Ishikawa (cell line): ENCODE results near the gene NKD2.

Experiments used
- CEBPB ChIP-seq: IDR thresholded peaks from 2 replicates; pipeline ENCODE4 v1.6.1; 2012
- CREB1 ChIP-seq: IDR thresholded peaks from 2 replicates; pipeline ENCODE4 v1.6.1; 2012; ENCODE audit warnings: low read depth
- EGR1 ChIP-seq: IDR thresholded peaks from 2 replicates; pipeline ENCODE4 v1.6.1; 2012
- EP300 ChIP-seq: IDR thresholded peaks from 2 replicates; pipeline ENCODE4 v1.6.1; 2012; ENCODE audit warnings: borderline replicate concordance
- FOXM1 ChIP-seq: IDR thresholded peaks from 2 replicates; pipeline ENCODE4 v1.6.1; 2012; ENCODE audit warnings: low read depth, borderline replicate concordance
- MAX ChIP-seq: IDR thresholded peaks from 2 replicates; pipeline ENCODE4 v1.6.1; 2012
- NFIC ChIP-seq: IDR thresholded peaks from 2 replicates; pipeline ENCODE4 v1.6.1; 2012
- RAD21 ChIP-seq: IDR thresholded peaks from 2 replicates; pipeline ENCODE4 v1.6.1; 2012; ENCODE audit warnings: low read depth
- TAF1 ChIP-seq: IDR thresholded peaks from 2 replicates; pipeline ENCODE4 v1.6.1; 2012; ENCODE audit warnings: low read depth, mild to moderate bottlenecking
- TCF12 ChIP-seq: IDR thresholded peaks from 2 replicates; pipeline ENCODE4 v1.6.1; 2012; ENCODE audit warnings: low read depth
- TEAD4 ChIP-seq: IDR thresholded peaks from 2 replicates; pipeline ENCODE4 v1.6.1; 2012
- USF1 ChIP-seq: IDR thresholded peaks from 2 replicates; pipeline ENCODE4 v1.6.1; 2012
- YY1 ChIP-seq: IDR thresholded peaks from 2 replicates; pipeline ENCODE4 v1.6.1; 2012; ENCODE audit warnings: low read depth
- TF ChIP-seq, protein P1 (sequence below): IDR thresholded peaks from 2 replicates; pipeline ENCODE4 v1.6.1; 2012; ENCODE audit warnings: low read depth, mild to moderate bottlenecking

DNA sequence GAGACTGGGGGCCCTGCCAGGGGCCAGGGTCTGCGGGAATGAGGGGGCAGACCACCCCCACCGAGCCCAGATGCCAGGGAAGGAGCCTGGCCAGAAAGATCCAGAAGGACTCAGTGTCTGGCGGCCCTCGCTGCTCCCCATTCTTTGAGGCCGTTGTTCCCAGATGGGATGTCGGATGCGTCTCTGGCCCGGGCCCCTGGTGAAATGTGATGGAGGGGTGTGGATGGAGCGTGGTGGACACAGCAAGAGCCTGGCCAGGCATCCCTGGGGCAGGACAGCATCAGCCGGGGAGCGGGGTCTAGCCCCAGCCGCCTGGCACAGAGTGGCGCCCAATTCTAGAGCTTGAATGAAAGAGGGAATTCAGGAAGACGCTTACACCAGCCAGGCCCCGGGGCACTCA, 46.2 kb upstream of the NKD2 start:
- TF ChIP-seq YY1 (no peak), TAF1 (no peak), MAX (no peak), EP300 (no peak), TCF12 (no peak), CEBPB (no peak), FOXM1 (no peak), RAD21 (no peak), NFIC (no peak), EGR1 (no peak), CREB1 (no peak), USF1 (no peak), TEAD4 (no peak)
- TF ChIP-seq, protein P1, sequence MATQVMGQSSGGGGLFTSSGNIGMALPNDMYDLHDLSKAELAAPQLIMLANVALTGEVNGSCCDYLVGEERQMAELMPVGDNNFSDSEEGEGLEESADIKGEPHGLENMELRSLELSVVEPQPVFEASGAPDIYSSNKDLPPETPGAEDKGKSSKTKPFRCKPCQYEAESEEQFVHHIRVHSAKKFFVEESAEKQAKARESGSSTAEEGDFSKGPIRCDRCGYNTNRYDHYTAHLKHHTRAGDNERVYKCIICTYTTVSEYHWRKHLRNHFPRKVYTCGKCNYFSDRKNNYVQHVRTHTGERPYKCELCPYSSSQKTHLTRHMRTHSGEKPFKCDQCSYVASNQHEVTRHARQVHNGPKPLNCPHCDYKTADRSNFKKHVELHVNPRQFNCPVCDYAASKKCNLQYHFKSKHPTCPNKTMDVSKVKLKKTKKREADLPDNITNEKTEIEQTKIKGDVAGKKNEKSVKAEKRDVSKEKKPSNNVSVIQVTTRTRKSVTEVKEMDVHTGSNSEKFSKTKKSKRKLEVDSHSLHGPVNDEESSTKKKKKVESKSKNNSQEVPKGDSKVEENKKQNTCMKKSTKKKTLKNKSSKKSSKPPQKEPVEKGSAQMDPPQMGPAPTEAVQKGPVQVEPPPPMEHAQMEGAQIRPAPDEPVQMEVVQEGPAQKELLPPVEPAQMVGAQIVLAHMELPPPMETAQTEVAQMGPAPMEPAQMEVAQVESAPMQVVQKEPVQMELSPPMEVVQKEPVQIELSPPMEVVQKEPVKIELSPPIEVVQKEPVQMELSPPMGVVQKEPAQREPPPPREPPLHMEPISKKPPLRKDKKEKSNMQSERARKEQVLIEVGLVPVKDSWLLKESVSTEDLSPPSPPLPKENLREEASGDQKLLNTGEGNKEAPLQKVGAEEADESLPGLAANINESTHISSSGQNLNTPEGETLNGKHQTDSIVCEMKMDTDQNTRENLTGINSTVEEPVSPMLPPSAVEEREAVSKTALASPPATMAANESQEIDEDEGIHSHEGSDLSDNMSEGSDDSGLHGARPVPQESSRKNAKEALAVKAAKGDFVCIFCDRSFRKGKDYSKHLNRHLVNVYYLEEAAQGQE = no peak
